ENCODE results near the gene KRTAP9-7. TPM values are rescaled to one million over a fixed set of nuclear protein-coding genes. Genes with fewer than 3 reads are reported as not detected.

Gene KRTAP9-7
- total and polyA plus RNA-seq, 4 donors = not detected

- Histone ChIP-seq H3K9me3 (ENCODE audit: control insufficient read depth in 4 of 4, low read length in 3 of 4) (no peaks in the 10 kb centered on the region), H3K36me3 (ENCODE audit: control insufficient read depth in 4 of 4, insufficient read depth in 3 of 4, low read depth in 1 of 4, low read length in 3 of 4) (no peaks in the 10 kb centered on the region), H3K4me3 (ENCODE audit: low read depth in 1 of 3, low read length in 3 of 3) (no peak overlapping the region), H3K27ac (ENCODE audit: low read depth in 1 of 2, low read length in 2 of 2) (no peak overlapping the region), H3K4me1 (ENCODE audit: control insufficient read depth in 4 of 4, insufficient read depth in 4 of 4, low read length in 3 of 4) (no peaks in the 10 kb centered on the region), H3K9ac (ENCODE audit: low read depth in 1 of 2, low read length in 2 of 2) (no peak overlapping the region), H3K27me3 (ENCODE audit: control insufficient read depth in 4 of 4, insufficient read depth in 4 of 4, low read length in 3 of 4) (no peaks in the 10 kb centered on the region)
- TF ChIP-seq FOXA1 (IDR thresholded peaks at IDR 0.05) (no peak), REST (IDR thresholded peaks at IDR 0.05) (no peak), HNF4A (conservative IDR thresholded peaks at IDR 0.05) (no peak), MAX (IDR thresholded peaks at IDR 0.05) (no peak), RAD21 (IDR thresholded peaks at IDR 0.05) (no peak), GABPA (IDR thresholded peaks at IDR 0.05 in 1 of 2, conservative IDR thresholded peaks at IDR 0.05 in 1 of 2) (no peak), RXRA (IDR thresholded peaks at IDR 0.05) (no peak), FOXA2 (IDR thresholded peaks at IDR 0.05) (no peak)
- TF ChIP-seq, protein P1, sequence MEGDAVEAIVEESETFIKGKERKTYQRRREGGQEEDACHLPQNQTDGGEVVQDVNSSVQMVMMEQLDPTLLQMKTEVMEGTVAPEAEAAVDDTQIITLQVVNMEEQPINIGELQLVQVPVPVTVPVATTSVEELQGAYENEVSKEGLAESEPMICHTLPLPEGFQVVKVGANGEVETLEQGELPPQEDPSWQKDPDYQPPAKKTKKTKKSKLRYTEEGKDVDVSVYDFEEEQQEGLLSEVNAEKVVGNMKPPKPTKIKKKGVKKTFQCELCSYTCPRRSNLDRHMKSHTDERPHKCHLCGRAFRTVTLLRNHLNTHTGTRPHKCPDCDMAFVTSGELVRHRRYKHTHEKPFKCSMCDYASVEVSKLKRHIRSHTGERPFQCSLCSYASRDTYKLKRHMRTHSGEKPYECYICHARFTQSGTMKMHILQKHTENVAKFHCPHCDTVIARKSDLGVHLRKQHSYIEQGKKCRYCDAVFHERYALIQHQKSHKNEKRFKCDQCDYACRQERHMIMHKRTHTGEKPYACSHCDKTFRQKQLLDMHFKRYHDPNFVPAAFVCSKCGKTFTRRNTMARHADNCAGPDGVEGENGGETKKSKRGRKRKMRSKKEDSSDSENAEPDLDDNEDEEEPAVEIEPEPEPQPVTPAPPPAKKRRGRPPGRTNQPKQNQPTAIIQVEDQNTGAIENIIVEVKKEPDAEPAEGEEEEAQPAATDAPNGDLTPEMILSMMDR (IDR thresholded peaks at IDR 0.05; ENCODE audit: low read depth, low read length, missing input control) = no peak
- no peak for DNase-seq (ENCODE audit: low spot score)
- WGBS = 74% methylated on average over 10 of the region's 10 CpGs
Observed at GRCh38 chr17:41325126-41325525, 49.6 kb downstream of the KRTAP9-7 start.

GRCh38 chr17:41325611-41326010, 50.1 kb downstream of the KRTAP9-7 start:
- DNase-seq (ENCODE audit: low spot score) = no peak
- Histone ChIP-seq H3K4me1 (ENCODE audit: control insufficient read depth in 4 of 4, insufficient read depth in 4 of 4, low read length in 3 of 4) (no peaks in the 10 kb centered on the region), H3K9me3 (ENCODE audit: control insufficient read depth in 4 of 4, low read length in 3 of 4) (no peaks in the 10 kb centered on the region), H3K9ac (ENCODE audit: low read depth in 1 of 2, low read length in 2 of 2) (no peak overlapping the region), H3K36me3 (ENCODE audit: control insufficient read depth in 4 of 4, insufficient read depth in 3 of 4, low read depth in 1 of 4, low read length in 3 of 4) (no peaks in the 10 kb centered on the region), H3K27ac (ENCODE audit: low read depth in 1 of 2, low read length in 2 of 2) (no peak overlapping the region), H3K27me3 (ENCODE audit: control insufficient read depth in 4 of 4, insufficient read depth in 4 of 4, low read length in 3 of 4) (no peaks in the 10 kb centered on the region), H3K4me3 (ENCODE audit: low read depth in 1 of 3, low read length in 3 of 3) (no peak overlapping the region)
- no peak for TF ChIP-seq EGR1 (IDR thresholded peaks at IDR 0.05; ENCODE audit: low read depth in 2 of 2)
- TF ChIP-seq HNF4G (IDR thresholded peaks at IDR 0.05) = no peak
- no peak for TF ChIP-seq YY1 (IDR thresholded peaks at IDR 0.05)
- TF ChIP-seq, protein P1 (IDR thresholded peaks at IDR 0.05; ENCODE audit: low read depth, low read length, missing input control) = no peak
- no peak for TF ChIP-seq FOXA1 (IDR thresholded peaks at IDR 0.05)
- no peak for TF ChIP-seq ATF3 (IDR thresholded peaks at IDR 0.05)
- TF ChIP-seq GABPA (IDR thresholded peaks at IDR 0.05 in 1 of 2, conservative IDR thresholded peaks at IDR 0.05 in 1 of 2) = no peak
- no peak for TF ChIP-seq SP1 (IDR thresholded peaks at IDR 0.05)
- no peak for TF ChIP-seq REST (IDR thresholded peaks at IDR 0.05)
- TF ChIP-seq JUND (IDR thresholded peaks at IDR 0.05) = no peak
- no peak for TF ChIP-seq RAD21 (IDR thresholded peaks at IDR 0.05)
- TF ChIP-seq RXRA (IDR thresholded peaks at IDR 0.05) = no peak
- TF ChIP-seq HNF4A (conservative IDR thresholded peaks at IDR 0.05) = no peak
- no peak for TF ChIP-seq NR2F2 (IDR thresholded peaks at IDR 0.05)
- TF ChIP-seq TAF1 (conservative IDR thresholded peaks at IDR 0.05) = no peak
- TF ChIP-seq FOXA2 (IDR thresholded peaks at IDR 0.05) = no peak
- 85% methylated on average over 6 of the region's 6 CpGs for WGBS
